Subcutaneous adipose tissue (tissue), 4 donors: ENCODE measurements around the gene ALS2CL. TPM values are rescaled to one million over a fixed set of nuclear protein-coding genes. Genes with fewer than 3 reads are reported as not detected.

ENCODE experiments used
- total RNA-seq, 4 donors: library from RNA; depleted of rRNA; stranded (reverse); fragments of >200 nt; gene quantifications; one replicate each; pipeline ENCODE4 v1.1.0, GENCODE V29; 2016
- TF ChIP-seq, protein P1 (sequence below): fragments of 450-650 bp; IDR thresholded peaks from one replicate; pipeline ENCODE4 v1.5.1; 2016; ENCODE audit warnings: low read depth, mild to moderate bottlenecking, control low read depth, antibody characterized with exemption, moderate library complexity

Gene ALS2CL
- total RNA-seq, 4 donors from 2014 or later: 4.4 to 30.3 (median 7.8) TPM

DNA sequence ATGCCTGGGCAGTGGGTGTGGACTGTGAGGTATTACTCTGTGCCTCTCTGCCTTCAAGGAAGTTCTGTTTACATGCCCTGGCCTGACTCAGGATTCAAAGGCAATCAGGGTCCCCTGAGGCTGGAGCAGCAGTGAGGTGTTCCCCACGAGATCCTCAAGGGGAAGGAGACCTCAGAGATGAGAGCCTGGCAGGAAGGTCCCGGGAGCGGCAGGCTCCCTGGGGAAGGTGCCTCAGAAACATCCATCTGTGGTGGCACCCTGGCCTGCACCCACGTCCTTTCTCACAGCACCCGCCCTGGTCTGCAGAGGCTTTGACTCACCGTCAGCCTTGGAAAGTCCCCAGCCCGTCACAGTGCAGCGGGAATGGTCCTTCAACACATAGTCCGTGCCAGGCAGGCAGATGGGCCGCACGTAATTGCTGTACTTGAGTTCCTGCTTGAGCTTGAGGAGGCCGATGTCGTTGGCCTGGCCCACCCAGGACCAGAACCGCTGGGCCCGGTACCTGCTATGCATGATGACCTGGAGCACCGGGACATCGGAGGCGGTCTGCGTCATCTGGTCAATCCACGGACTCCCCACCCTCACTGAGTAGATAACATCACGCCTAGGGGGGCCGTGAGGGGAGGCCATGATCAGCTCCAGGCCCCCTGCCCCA is 20.5 kb upstream of the ALS2CL start:
- TF ChIP-seq, protein P1, sequence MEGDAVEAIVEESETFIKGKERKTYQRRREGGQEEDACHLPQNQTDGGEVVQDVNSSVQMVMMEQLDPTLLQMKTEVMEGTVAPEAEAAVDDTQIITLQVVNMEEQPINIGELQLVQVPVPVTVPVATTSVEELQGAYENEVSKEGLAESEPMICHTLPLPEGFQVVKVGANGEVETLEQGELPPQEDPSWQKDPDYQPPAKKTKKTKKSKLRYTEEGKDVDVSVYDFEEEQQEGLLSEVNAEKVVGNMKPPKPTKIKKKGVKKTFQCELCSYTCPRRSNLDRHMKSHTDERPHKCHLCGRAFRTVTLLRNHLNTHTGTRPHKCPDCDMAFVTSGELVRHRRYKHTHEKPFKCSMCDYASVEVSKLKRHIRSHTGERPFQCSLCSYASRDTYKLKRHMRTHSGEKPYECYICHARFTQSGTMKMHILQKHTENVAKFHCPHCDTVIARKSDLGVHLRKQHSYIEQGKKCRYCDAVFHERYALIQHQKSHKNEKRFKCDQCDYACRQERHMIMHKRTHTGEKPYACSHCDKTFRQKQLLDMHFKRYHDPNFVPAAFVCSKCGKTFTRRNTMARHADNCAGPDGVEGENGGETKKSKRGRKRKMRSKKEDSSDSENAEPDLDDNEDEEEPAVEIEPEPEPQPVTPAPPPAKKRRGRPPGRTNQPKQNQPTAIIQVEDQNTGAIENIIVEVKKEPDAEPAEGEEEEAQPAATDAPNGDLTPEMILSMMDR: no peak

DNA sequence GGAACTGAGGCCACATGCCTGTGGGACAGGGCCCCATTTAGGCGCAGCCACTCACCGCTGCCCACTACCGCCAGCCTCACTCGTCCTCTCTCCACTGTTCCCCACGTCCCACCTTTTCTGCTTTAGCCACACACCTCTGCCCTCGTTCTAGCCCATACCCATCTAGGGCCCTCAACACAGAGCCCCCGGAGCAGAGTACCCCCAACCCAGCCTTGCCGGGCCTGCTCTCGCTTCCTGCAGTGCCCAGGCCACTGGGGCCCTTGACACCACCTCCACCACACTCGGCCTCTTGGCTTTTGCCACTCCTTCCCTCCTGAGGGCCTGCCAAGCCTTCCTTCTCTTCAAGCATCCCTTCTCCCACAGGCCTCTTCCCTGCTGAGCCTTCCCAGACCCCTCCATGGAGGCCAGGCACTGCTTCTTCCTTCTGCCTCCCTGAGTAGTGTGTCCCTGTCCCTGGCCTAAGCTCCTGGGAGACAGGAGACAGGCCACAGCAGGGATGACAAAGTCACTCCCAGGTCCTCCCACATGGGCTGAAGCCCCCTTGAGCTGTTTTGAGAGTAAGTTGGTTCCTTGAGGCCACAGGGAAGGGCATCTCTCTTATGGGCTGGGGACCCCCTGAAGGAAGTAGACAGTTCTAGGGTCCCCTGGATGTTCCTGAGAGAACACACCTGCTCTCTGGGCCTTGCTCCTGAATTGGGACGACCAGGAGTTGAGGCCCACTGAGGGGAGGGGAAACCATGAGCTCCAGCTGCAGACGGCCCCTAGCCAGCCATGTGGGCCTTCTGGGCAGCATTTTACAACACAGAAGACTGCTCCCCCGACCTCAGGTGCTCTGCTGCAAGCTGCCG is 19.8 kb upstream of the ALS2CL start:
- TF ChIP-seq, protein P1: no peak

DNA sequence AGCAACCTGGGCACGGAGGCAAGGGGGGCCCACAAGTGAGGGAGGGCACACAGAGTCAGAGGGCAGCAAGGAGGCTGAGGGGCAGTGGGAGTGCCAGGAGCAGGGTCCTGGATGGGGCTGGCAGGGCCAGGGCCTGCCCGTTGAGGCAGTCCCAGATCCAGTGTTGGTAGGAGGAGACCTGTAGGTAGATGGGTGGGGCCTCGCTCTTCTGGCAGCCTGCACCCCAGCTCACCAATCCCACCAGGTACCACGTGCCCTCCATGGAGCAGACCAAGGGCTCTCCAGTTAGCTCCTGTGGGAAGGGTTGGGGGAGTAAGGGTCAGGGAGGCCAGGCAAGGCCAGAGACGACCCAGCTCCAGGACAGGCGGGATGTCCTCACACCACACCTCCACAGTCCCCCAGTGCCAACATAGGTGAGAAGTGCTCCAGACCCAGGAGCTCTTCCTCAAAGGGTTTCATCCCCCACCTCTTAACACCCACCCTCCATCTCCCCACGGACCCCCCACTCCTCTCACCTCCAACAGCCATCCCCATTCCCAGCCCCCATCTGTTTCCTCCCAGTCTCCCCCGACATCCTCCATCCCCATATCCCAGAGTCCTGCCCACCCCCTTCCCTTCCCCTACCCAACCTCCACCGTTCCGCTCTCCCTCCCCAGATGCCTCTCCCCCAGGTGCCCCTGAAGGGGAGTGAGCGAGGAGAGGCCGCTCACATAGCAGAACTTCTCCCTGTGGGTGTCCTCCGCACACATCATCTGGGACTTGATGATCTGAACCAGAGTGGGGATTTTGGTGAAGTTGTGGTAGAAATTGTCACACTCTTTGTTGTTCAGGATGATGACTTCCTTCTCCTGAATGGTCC is 18.9 kb upstream of the ALS2CL start:
- TF ChIP-seq, protein P1: no peak

DNA sequence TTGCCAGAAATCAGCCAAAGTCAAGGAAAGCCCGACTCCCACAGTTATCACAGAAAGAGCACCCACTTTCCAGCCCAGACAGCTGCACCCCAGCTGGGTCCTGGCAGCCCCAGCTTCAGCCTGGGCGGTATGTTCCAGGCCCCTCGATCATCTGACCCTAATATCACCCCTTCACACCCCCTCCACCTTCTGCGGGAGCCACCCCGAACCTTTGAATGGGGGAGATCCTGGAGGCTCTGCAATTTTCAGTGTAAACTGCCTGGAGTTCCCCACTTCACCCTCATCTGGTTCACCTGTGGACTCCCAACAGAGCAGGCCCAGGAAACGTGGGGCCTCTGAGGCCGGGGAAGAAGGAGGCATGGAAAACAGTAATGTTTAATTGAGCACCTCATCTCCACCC is 18.3 kb upstream of the ALS2CL start:
- TF ChIP-seq, protein P1: no peak

DNA sequence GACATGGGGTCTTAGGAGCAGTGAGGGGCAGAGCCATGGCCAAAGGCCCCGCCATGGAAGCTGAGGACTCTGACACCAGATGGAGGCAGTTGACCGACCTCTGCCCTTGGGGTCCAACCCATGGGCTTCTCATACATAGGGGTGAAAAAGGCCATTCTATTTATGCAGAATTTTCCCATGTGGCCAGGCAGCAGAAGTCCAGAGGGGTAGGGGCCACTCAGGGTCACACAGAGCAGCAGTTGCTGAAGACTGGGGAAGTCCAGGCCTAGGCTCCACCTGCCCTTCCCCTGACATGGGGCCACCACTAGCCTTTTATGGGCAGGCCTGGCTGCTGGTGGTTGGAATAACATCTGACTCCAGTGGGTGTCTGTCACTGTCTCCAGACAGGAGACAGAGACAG is 17.8 kb upstream of the ALS2CL start:
- TF ChIP-seq, protein P1: no peak

DNA sequence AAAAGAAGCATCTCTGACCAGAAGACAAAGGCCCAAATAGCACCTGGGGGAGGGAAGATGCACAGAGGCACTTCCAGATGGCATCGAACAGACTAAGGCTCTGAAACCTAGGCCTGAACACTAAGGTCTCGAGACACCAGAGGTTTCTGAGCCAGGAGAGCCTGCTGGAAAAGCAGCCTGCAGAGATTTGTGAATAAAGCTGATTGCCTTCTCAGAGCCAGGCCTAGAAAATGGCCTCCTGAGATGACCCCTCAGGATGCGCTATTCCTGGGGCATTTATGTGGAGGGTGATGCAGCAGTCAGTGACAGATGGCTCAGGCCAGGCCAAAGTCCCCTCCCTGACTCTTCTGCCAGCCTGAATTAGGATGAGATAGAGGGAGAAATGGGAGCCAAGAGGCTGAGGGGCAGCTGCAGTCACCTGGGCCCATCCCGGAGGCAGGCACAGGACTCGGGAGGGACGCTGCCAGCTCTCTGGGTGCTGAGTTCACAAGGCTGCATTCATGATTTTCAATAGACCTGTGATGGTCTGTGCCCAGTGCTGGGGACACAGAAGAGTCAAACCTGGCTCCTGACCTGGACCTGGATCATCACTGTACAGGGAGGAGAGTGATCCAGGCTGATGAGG is 17.3 kb upstream of the ALS2CL start:
- TF ChIP-seq, protein P1: no peak
